GM18526 (cell line): Measurements from ENCODE around the gene RNF208.

Source experiments
- POLR2A ChIP-seq: IDR thresholded peaks from 3 replicates; pipeline ENCODE4 v1.6.1; 2011; ENCODE audit not compliant: insufficient read length; ENCODE audit errors: extremely low read depth

Gene RNF208

GRCh38 chr9:137255448-137256114 lies 33.5 kb upstream of the RNF208 start:
- no peak for TF ChIP-seq POLR2A

GRCh38 chr9:137254624-137255447 lies 32.8 kb upstream of the RNF208 start, which contains the start of gene NELFB:
NELFB (plus strand) TSS chr9:137255327.
- peak; percentile 83 for TF ChIP-seq POLR2A

DNA sequence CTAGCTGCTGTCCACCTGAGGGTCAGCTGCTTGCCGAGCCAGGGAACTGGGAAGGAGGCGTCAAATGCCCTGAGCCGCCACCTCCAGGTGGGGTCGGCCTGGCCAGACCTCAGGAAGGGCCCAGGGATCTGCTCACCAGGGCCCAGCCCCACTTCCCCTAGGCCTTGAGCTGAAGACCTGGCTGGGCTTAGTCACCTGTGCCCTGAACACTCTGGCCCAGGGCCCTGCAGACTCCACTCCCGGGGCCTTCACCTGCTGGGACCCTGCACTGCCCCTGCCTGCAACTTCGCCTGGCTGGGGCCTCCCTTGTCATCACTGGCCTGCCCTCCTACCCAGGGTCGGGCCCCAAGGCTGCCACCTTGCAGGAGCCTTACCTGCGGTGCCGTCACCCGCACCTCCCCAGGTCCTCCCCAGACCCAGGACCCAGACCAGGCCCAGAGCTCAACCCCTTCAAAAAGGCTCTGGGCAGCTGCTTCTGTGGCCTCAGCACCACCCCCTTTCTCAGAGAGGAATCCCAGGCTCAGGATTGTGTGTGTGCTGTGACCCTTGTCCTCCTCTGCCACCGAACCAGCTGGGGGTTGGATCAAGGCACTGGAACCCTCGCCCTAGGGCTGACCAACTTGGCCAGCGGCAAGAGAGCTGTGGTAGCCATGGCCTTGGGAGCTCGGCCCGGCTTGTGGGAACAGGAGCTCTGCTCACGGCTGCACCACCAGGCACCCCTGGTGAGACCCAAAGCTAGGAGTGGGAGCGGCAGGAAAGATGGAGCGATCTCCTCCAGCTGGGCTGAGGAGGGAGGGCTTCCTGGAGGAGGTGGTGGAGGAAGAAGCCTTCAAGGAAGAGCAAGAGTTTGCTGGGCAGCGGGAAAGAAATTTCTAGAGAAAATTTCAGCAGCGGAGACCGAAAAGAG lies 31.9 kb upstream of the RNF208 start:
- no peak for TF ChIP-seq POLR2A

- TF ChIP-seq POLR2A = no peak
Measured at GRCh38 chr9:137252555-137253506, 30.8 kb upstream of the RNF208 start.

DNA sequence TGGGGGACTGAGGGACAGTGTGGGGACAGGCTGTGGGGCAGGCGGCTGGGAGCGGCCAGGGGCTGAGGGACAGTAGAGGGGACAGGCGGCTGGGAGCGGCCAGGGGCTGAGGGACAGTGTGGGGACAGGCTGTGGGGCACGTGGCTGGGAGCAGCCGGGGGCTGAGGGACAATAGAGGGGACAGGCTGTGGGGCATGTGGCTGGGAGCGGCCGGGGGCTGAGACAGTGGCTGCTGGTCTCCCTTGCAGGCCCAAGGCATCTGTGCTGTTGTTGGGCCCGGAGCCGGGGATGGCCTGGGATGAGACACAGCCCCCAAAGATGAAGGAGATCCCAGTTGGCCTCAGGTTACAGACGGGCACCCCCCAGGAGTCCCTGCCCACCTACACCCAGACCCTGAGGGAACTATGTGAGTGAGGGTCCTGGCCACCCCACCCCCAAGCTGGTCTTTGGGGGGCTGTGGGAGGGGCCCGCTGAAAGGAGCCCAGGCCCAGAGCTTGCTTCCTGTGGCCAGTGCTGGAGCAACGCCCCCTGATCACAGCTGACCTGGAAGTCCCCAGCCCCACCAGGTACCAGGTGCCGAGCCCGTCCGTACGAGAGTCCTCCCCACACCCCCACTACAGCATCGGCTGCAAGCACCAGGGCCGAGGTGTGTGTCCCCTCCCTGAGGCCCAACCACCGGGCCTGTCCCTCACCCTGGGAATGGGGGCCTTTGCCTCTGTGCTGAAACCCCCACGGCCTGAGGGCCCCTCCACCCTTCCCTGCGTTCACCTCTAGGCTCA lies 29.6 kb upstream of the RNF208 start:
- no peak for TF ChIP-seq POLR2A

- TF ChIP-seq POLR2A = no peak
Measured at GRCh38 chr9:137251194-137251461, 29.1 kb upstream of the RNF208 start, which contains the start of gene STPG3. STPG3 (plus strand) TSS chr9:137251286; CDS start chr9:137251287, 1 bp downstream.

DNA sequence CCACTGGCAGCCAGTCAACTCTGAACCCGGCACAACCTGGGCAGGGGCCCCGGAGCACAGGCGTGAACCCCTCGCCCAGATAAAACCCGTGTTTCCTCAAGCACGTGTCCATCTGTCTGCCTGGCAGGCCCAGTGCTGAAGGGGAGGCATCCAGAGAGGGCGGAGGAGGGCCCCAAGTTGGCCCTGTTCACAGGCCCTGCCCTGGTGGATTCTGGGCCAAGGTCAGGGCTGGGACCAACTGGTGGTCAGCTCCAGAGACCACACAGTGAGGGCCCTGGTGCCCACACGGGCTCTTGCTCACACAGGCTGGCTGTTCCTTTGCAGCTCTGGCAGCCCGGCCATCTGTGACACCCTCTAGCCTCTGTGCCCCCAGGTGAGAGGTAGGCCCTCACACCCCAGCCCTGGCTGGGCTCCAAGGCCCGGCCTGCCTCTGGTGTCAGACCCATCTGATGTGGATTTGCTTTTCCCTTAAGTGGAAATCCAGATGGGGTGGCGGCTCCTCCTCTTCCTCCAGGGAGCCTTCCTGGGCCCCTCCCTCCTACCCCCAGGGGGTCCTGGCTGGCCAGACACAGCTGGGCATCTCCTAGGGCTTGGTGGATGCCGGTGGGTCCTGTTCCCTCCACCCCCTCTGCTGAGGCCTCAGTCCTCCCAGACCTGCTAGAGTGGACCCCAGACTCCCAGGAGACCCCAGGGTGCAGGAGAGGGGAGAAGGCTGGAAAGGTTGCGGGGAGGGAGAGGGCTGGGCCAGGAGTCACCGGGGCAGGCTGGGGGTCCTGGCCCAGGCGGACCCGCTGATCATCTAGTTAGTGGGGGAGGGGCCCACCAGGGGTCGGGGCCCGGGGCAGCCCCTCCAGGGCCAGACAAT lies 28.5 kb upstream of the RNF208 start:
- TF ChIP-seq POLR2A = no peak

GRCh38 chr9:137247916-137248175 lies 25.8 kb upstream of the RNF208 start:
- TF ChIP-seq POLR2A = no peak

- no peak for TF ChIP-seq POLR2A
Measured at GRCh38 chr9:137247135-137247915, 25.3 kb upstream of the RNF208 start.

GRCh38 chr9:137245450-137246421 lies 23.7 kb upstream of the RNF208 start:
- no peak for TF ChIP-seq POLR2A

GRCh38 chr9:137244486-137245449 lies 22.7 kb upstream of the RNF208 start:
- TF ChIP-seq POLR2A = no peak
